ENCODE measurements around the gene ZNF516.

DNA sequence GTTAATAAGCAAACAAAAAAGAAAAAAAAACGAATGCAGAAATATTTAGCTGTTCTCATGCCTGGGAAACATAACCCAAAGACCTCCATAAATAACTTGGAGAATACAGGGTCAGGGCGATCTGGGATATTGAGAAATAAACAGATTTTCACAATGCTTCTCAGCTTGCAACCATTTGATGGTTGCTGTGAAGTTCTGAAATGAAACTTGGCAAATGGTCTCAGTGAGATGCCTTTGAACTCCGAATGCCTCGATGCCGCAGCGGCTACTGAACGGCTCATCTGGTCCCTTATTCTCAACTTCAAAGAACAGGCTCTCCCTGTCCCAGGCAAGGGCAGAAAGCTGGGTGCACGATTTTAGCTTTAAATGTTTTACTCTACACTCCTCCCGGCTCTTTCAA, 78.1 kb downstream of the ZNF516 start:
- TF ChIP-seq, protein P1, sequence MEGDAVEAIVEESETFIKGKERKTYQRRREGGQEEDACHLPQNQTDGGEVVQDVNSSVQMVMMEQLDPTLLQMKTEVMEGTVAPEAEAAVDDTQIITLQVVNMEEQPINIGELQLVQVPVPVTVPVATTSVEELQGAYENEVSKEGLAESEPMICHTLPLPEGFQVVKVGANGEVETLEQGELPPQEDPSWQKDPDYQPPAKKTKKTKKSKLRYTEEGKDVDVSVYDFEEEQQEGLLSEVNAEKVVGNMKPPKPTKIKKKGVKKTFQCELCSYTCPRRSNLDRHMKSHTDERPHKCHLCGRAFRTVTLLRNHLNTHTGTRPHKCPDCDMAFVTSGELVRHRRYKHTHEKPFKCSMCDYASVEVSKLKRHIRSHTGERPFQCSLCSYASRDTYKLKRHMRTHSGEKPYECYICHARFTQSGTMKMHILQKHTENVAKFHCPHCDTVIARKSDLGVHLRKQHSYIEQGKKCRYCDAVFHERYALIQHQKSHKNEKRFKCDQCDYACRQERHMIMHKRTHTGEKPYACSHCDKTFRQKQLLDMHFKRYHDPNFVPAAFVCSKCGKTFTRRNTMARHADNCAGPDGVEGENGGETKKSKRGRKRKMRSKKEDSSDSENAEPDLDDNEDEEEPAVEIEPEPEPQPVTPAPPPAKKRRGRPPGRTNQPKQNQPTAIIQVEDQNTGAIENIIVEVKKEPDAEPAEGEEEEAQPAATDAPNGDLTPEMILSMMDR (IDR thresholded peaks at IDR 0.05): no peak
- no peak for TF ChIP-seq POLR2A (IDR thresholded peaks at IDR 0.05)
